A549 (cell line): ENCODE results near the gene CCL8. TPM values are rescaled to one million over a fixed set of nuclear protein-coding genes. Genes with fewer than 3 reads are reported as not detected.
A peak's percentile ranks its signal among the peaks of the same experiment; 100 is the strongest.

Experiments
- ATAC-seq, 2 experiments: fragments of 200-7000 bp in 1 of 2; fragments of >200 bp in 1 of 2; cut with Nextera tagmentation in 1 of 2; cut with Tn5 transposase in 1 of 2; 3 replicates each; pipeline versions ENCODE4 v1.8.0 to v1.9.1; 2018 to 2020; ENCODE audit warnings: mild to moderate bottlenecking in 1 of 2, moderate library complexity in 1 of 2
- CTCF ChIA-PET: fragments of 300-600 bp; sonication (Branson Sonifier 250); formaldehyde crosslinking; extraction: SDS; loops from one replicate; lab custom pipeline; 2021; ENCODE audit warnings: antibody characterized with exemption, inconsistent platforms; lab: Yijun Ruan, JAX
- POLR2A ChIA-PET: fragments of 350-600 bp; formaldehyde crosslinking; extraction: SDS; loops from one replicate; lab custom pipeline; 2021; ENCODE audit warnings: antibody characterized with exemption, inconsistent platforms; lab: Yijun Ruan, JAX
- DNase-seq, 2 experiments: peaks; one replicate each; pipeline versions ENCODE4 v3.0.0 to v3.0.0-alpha.2; 2011 to 2016; ENCODE audit warnings: low read depth in 1 of 2, low spot score in 1 of 2
- FAIRE-seq: peaks from 2 replicates; lab custom pipeline; 2011; peaks lifted over from hg19 to GRCh38; lab: Jason Lieb, UNC
- H3K27ac ChIP-seq, 2 experiments: fragments of >200 bp; sonication (Bioruptor Twin); formaldehyde crosslinking; 3 replicates each; pipeline ENCODE4 v1.5.1; 2016 to 2017
- H3K4me1 ChIP-seq: fragments of >200 bp; sonication (Bioruptor Twin); formaldehyde crosslinking; 3 replicates; pipeline ENCODE4 v1.6.1; 2016
- H3K4me2 ChIP-seq: fragments of >200 bp; sonication (Bioruptor Twin); formaldehyde crosslinking; 3 replicates; pipeline ENCODE4 v1.6.1; 2016
- H3K4me3 ChIP-seq: fragments of >200 bp; sonication (Bioruptor Twin); formaldehyde crosslinking; 3 replicates; pipeline ENCODE4 v1.5.1; 2016
- H3K9me3 ChIP-seq: fragments of >200 bp; sonication (Bioruptor Twin); formaldehyde crosslinking; 3 replicates; pipeline ENCODE4 v1.6.1; 2016
- BHLHE40 ChIP-seq: IDR thresholded peaks from 2 replicates; pipeline ENCODE4 v1.6.1; 2012; ENCODE audit warnings: low read depth, low read length, inconsistent platforms
- CBX8 ChIP-seq: fragments of 200-600 bp; sonication (generic); IDR thresholded peaks from 2 replicates; pipeline ENCODE4 v1.6.1; 2016
- CHD4 ChIP-seq: fragments of 200-600 bp; sonication (generic); IDR thresholded peaks from 2 replicates; pipeline ENCODE4 v1.6.1; 2016; ENCODE audit warnings: antibody characterized with exemption, mild to moderate bottlenecking, borderline replicate concordance
- E2F6 ChIP-seq: IDR thresholded peaks from 2 replicates; pipeline ENCODE4 v1.6.1; 2012; ENCODE audit warnings: low read depth, borderline replicate concordance
- EHMT2 ChIP-seq: fragments of 200-600 bp; sonication (generic); IDR thresholded peaks from 2 replicates; pipeline ENCODE4 v1.6.1; 2016; ENCODE audit warnings: antibody characterized with exemption, low read depth, mild to moderate bottlenecking, moderate library complexity
- FOXS1 ChIP-seq: fragments of 250-450 bp; sonication (Bioruptor Pico); IDR thresholded peaks from 2 replicates; pipeline ENCODE4 v1.5.0; 2020; ENCODE audit warnings: mild to moderate bottlenecking, moderate library complexity
- HDAC2 ChIP-seq: fragments of 200-600 bp; sonication (generic); IDR thresholded peaks from 2 replicates; pipeline ENCODE4 v1.6.1; 2016
- HES2 ChIP-seq: fragments of >200 bp; sonication (Bioruptor Twin); formaldehyde crosslinking; IDR thresholded peaks from 2 replicates; pipeline ENCODE4 v1.6.1; 2016
- HOXA7 ChIP-seq: fragments of 250-450 bp; sonication (Bioruptor Pico); IDR thresholded peaks from 2 replicates; pipeline ENCODE4 v1.5.0; 2020; ENCODE audit warnings: mild to moderate bottlenecking, moderate library complexity
- KDM5A ChIP-seq: fragments of 200-600 bp; sonication (generic); IDR thresholded peaks from 2 replicates; pipeline ENCODE4 v1.6.1; 2016; ENCODE audit warnings: antibody characterized with exemption, mild to moderate bottlenecking
- MAFK ChIP-seq: fragments of 450-650 bp; IDR thresholded peaks from 2 replicates; pipeline ENCODE4 v1.6.1; 2014; ENCODE audit not compliant: partially characterized antibody
- MAX ChIP-seq: IDR thresholded peaks from 2 replicates; pipeline ENCODE4 v1.6.1; 2012
- MAZ ChIP-seq: fragments of 150-350 bp; IDR thresholded peaks from 2 replicates; pipeline ENCODE4 v1.6.1; 2014; ENCODE audit warnings: antibody characterized with exemption, low read depth, low read length, borderline replicate concordance
- NR3C1 ChIP-seq: fragments of >200 bp; sonication (Bioruptor Twin); formaldehyde crosslinking; IDR thresholded peaks from 3 replicates; pipeline ENCODE4 v1.6.1; 2017
- RAD21 ChIP-seq, 2 experiments: fragments of >200 bp in 1 of 2; sonication (Bioruptor Twin) in 1 of 2; formaldehyde crosslinking in 1 of 2; IDR thresholded peaks in 1 of 2; conservative IDR thresholded peaks in 1 of 2; 2 replicates in 1 of 2; 3 replicates in 1 of 2; pipeline ENCODE4 v1.6.1; 2012 to 2018; ENCODE audit warnings: inconsistent platforms in 1 of 2
- RFX5 ChIP-seq: fragments of 450-650 bp; IDR thresholded peaks from 2 replicates; pipeline ENCODE4 v1.7.1; 2014; ENCODE audit warnings: antibody characterized with exemption, mild to moderate bottlenecking, moderate library complexity
- RNF2 ChIP-seq: fragments of 200-600 bp; sonication (generic); IDR thresholded peaks from 2 replicates; pipeline ENCODE4 v1.6.1; 2016; ENCODE audit warnings: low read depth, mild to moderate bottlenecking, antibody characterized with exemption, moderate library complexity, borderline replicate concordance
- TP53 ChIP-seq: fragments of 250-450 bp; sonication (Bioruptor Pico); IDR thresholded peaks from 2 replicates; pipeline ENCODE4 v1.5.0; 2021; ENCODE audit warnings: mild to moderate bottlenecking, moderate library complexity
- ZFP36 ChIP-seq: fragments of 450-650 bp; IDR thresholded peaks from 2 replicates; pipeline ENCODE4 v1.6.1; 2014; ENCODE audit warnings: borderline replicate concordance; ENCODE audit not compliant: partially characterized antibody
- ZNF302 ChIP-seq: fragments of 250-450 bp; sonication (Bioruptor Pico); IDR thresholded peaks from 2 replicates; pipeline ENCODE4 v1.9.0; 2021; ENCODE audit warnings: inconsistent platforms, mild to moderate bottlenecking, moderate library complexity
- ZSCAN20 ChIP-seq: fragments of 250-450 bp; sonication (Bioruptor Pico); IDR thresholded peaks from 2 replicates; pipeline ENCODE4 v1.8.0; 2022; ENCODE audit warnings: mild to moderate bottlenecking, moderate library complexity
- WGBS: methylation state at CpG from one replicate; pipeline ENCODE4 v1.1.6; 2017; ENCODE audit errors: missing lambda C conversion rate; 5-methylcytosine and 5-hydroxymethylcytosine counted together
- polyA plus RNA-seq, 4 experiments: library from polyadenylated mRNA; depleted of rRNA in 3 of 4; stranded (reverse); fragments of >200 nt; fragmentation: RNase III in 1 of 4; extraction: RNeasy Plus Mini Kit Qiagen cat#74134 plus additional on column Dnase treatment in 1 of 4; gene quantifications; 2 replicates in 3 of 4; 3 replicates in 1 of 4; pipeline ENCODE4 v1.2.3, GENCODE V29; 2011 to 2017
- TF ChIP-seq, protein P1 (sequence below): fragments of 450-650 bp; IDR thresholded peaks from 2 replicates; pipeline ENCODE4 v1.6.1; 2014; ENCODE audit warnings: antibody characterized with exemption

Gene CCL8
- polyA plus RNA-seq, 2 of the 4 experiments (the other 2 are of a cell fraction), result not detected

- TF ChIP-seq MAX (no peak), MAFK (no peak)
These were observed 10.9 kb upstream of the CCL8 start (continued) for GRCh38 chr17:34308371-34308770.

GRCh38 chr17:34311291-34311690 lies 7.9 kb upstream of the CCL8 start:
- H3K27ac ChIP-seq, result no peak overlapping the region
- FAIRE-seq (no peak), ATAC-seq (no peak), DNase-seq (no peak)
- 64% methylated on average over 7 of the region's 7 CpGs for WGBS
- CTCF ChIA-PET, result interaction anchor here (1.8 to 2.0 kb wide), 2 partner anchors 50 to 111 kb away, joined by 4 to 10 read pairs; no protein-coding TSS in a partner anchor
- H3K9me3 ChIP-seq, result no peaks in the 10 kb centered on the region
- POLR2A ChIA-PET, result no interaction called here
- no peak overlapping the region for H3K4me3 ChIP-seq
- peaks cover under 1% of the 10 kb centered on the region; the same call in 1 of the 3 replicates for H3K4me1 ChIP-seq
- no peak overlapping the region for H3K4me2 ChIP-seq
- TF ChIP-seq KDM5A (no peak), NR3C1 (no peak), EHMT2 (no peak), TP53 (CRISPR knock-in tag) (no peak), HDAC2 (no peak), BHLHE40 (no peak), ZSCAN20 (CRISPR knock-in tag) (no peak), CHD4 (no peak), FOXS1 (CRISPR knock-in tag) (no peak), ZNF302 (CRISPR knock-in tag) (no peak), RAD21 (conservative IDR thresholded peaks at IDR 0.05 in 1 of 2, IDR thresholded peaks at IDR 0.05 in 1 of 2) (no peak)

GRCh38 chr17:34312080-34312479 lies 7.2 kb upstream of the CCL8 start:
- H3K4me1 ChIP-seq, result no peaks in the 10 kb centered on the region; the same call in 2 of the 3 replicates
- no peak for TF ChIP-seq HOXA7 (CRISPR knock-in tag)
- no peak for TF ChIP-seq E2F6
- TF ChIP-seq RNF2, result no peak
- no peak for TF ChIP-seq ZFP36
- TF ChIP-seq EHMT2, result no peak
- no peak for TF ChIP-seq MAZ
- TF ChIP-seq, protein P1, sequence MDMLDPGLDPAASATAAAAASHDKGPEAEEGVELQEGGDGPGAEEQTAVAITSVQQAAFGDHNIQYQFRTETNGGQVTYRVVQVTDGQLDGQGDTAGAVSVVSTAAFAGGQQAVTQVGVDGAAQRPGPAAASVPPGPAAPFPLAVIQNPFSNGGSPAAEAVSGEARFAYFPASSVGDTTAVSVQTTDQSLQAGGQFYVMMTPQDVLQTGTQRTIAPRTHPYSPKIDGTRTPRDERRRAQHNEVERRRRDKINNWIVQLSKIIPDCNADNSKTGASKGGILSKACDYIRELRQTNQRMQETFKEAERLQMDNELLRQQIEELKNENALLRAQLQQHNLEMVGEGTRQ, result no peak
- TF ChIP-seq RFX5, result no peak
- TF ChIP-seq, all 56 proteins: peak for 0
- no peak overlapping the region for H3K4me3 ChIP-seq
- 16% methylated on average over 5 of the region's 5 CpGs for WGBS
- FAIRE-seq (no peak), ATAC-seq (no peak), DNase-seq (peak in 1 of 2 experiments; percentile 13)
- no peaks in the 10 kb centered on the region for H3K9me3 ChIP-seq
- no peak overlapping the region for H3K27ac ChIP-seq
- ChIA-PET POLR2A (no interaction called here), CTCF (interaction anchor here (1.8 to 2.6 kb wide), 2 partner anchors 49 to 111 kb away, joined by 4 to 11 read pairs; no protein-coding TSS in a partner anchor)
- no peak overlapping the region for H3K4me2 ChIP-seq

- Histone ChIP-seq H3K27ac (no peak overlapping the region), H3K4me3 (no peak overlapping the region), H3K9me3 (no peaks in the 10 kb centered on the region), H3K4me2 (no peak overlapping the region), H3K4me1 (no peaks in the 10 kb centered on the region; the same call in 2 of the 3 replicates)
- ATAC-seq, result no peak
- no peak for DNase-seq
- TF ChIP-seq FOXS1 (CRISPR knock-in tag), result no peak
- no peak for TF ChIP-seq CBX8
- no peak for TF ChIP-seq HES2
- no peak for TF ChIP-seq ZFP36
- 42% methylated on average over 4 of the region's 4 CpGs for WGBS
- ChIA-PET CTCF (interaction anchor here (0.6 to 2.6 kb wide), 2 partner anchors 48 to 199 kb away, joined by 4 to 11 read pairs; no protein-coding TSS in a partner anchor), POLR2A (no interaction called here)
- no peak for FAIRE-seq
These were observed 6.1 kb upstream of the CCL8 start for GRCh38 chr17:34313164-34313563.
